SKM-1 treated with dmso at 0.1 percent for 144 hours (cell line): ENCODE results near the gene CARD6.
"Not testable (repeated sequence)": the region's sequence is repeated elsewhere in the genome, so short reads cannot be mapped to it uniquely, and the experiment has no call there.

Source experiments
- DNase-seq: peaks from one replicate; lab custom pipeline; 2025; ENCODE audit not compliant: unreplicated experiment; lab: John Stamatoyannopoulos, UW

Gene CARD6

DNA sequence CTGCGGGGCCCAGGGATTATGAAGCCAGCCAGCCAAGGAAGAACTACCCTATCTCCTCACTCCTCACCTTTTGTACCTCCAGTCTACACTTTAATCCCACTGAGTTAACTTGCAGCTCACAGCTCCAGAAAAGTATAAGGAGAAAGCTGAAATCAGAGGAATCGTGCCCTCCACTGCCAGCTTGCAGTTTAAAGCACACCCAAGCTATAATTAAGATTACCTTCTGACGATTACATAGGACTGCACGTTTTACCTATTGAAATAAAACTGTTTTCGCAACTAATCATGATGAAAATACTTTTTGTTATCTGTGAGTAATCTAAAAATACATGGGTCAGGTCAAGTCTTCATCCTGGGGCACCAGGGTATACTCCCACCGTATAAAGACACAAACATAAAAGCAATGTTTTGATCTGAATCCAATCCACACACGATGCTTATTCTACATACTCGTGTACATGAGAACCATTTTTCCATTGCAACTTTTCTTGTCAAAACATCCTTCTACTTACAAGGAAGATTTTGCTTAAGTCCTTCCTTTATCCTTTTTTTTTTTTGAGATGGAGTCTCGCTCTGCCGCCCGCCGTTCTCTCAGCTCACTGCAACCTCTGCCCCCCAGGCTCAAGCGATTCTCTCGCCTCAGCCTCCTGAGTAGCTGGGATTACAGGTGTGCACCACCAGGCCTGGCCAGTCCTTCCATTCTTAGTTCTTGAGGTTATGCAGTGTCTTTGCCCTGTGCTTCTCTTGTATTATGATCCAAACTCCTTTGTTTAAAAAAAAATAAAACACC, 13.8 kb upstream of the CARD6 start:
- DNase-seq: no peak

DNA sequence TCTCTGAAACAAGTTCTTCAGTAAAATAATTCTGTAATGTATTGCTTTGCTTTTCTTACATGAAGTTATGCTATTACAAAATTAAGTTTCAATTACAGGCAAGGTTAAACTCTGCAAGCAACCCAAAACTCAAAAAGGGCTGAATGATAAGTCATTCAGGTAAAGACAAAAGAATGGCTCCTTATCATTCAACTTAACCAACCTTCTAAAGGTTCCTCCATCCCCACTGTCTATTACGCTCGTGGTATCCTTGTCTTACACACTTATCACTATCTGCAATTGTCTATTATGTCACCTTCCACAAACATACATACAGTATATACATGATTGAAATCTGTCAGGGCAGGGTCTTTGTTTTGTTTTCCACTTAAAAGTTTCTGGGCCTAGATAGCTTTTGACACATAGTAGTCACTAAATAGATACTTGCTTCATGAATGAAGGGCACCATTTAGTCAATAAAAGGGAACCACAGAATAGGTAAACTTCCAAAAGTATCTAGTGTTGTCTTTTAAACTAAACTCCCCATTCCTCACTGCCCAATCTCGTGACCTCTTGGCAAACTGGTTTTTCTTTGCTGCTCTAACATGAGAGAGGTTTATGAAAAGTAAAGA, 13.0 kb upstream of the CARD6 start:
- no peak for DNase-seq

DNA sequence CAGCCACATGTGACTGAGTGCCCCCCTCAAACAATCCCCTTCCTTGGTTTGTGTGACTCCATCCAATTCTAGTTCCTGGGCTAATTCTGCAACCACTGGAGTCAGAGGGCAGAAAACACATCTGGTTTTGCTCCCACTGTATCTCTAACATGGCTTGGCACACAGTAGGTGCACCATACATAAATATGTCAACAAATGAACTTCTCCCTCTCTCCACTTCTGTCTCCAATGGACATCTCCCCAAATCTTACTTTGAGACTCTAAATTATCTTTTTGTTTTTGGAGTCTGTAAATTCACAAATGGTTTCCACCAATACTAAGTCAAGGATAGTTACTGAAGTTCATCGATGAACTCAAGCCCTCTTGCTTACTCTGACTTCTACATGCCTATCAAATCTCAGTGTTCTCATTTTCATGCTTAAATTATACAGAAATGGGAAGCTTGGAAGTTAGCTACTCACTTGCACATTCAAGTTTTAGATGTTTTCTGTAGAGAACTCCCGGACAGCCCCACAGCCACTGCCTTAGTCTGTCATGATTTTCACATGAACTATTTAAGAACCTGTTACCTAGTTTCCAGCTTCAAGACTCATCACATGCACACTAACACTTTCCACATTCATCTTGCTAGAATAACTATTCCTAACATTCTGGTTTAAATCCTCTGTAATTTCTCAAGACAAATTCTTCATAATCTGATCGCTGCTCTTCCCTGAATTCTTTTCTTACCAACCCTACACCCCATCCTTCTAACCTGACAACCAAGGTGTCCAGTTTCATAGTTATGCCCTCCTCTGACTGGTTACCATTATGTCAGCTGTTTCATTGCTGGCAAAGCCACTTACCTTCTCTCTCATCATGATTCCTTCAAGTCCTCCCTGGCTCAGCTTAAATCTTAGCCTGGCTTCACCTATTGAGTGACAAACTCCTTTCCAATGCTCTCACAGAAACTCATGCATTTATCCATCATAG, 12.2 kb upstream of the CARD6 start:
- DNase-seq: no peak

DNA sequence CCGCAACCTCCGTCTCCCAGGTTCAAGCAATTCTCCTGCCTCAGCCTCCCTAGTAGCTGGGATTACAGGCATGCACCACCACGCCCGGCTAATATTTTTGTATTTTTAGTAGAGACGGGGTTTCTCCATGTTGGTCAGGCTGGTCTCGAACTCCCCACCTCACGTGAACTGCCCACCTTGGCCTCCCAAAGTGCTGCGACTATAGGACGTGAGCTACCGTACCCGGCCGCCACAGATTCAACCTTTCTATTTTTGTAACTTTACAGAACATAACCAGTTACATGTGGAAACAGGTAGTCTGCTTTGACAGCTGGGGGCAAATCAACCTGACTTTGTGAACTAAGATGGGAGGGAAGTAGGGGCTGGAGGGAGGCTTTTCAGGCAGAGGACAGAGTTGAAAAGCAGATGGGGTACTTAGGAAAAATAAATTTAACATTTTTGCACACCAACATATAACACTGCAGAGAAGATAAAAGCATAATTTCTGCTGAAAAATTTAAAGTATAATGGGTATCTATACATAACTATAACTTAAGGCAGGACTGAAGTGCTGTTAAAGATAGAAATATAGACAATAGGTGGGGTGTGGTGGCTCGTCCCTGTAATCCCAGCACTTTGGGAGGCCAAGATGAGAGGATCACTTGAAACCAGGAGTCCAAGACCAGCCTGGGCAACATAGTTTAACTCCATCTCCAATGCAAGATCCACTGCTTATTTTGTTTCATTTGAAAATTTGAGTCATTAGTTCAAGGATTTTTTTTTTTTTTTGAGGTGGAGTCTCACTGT, 11.2 kb upstream of the CARD6 start:
- DNase-seq: no peak

DNA sequence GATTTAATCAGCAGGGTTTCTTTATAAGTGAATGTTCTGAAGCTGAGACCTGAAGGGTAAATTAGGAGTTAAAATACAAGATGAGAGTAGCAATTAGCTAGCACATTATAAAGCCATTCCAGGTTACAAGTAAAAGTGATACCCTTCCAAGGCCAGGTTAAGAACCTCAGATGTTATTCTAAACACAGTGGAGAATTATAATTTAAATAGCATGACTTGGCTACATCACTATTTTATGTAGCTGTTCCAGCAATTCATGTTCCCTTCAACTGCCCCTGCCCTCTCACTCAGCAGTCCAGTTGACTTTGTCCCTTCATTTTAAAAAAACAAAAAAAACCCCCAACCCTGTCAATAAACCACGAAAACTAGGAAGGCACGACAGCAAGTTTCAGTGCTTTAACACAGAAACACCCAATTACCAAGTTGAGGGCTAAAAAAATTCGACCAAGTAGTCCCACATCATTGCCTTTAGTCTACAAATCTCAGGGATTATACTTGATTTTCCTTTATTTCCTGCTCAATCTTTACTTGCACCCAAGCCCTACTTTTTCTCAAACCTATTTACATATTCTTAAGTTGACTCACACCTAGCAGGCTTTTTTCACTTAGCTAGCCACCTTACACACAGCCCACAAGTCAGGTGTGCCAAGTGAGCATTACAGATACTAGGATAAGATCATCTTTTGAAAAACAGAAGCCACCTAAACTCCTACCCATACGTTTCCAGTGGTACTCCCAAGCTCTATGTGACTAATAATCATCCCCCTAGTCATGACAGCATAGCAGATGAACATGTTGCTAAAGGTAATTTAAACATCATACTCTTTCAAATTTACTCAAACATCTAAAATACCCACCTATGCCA, 9.6 kb upstream of the CARD6 start:
- DNase-seq: no peak

DNA sequence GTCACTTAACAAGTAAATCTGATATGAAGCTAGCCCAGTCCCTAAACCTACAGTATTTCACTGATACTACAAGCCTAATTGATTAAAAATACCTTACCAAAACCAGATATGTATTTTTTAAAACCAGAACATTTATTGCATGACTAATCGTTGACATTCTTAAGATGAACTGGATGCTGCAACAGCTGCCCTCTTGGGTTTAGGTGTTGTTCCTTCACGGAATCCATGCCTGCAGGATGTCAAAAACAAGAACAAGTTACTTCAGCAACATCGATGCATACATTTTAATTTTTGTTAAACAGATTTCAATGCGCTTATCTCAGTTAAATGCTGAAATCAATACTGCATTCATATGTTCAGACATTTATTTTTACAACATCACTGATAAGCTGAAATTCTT, 8.8 kb upstream of the CARD6 start:
- no peak for DNase-seq

DNA sequence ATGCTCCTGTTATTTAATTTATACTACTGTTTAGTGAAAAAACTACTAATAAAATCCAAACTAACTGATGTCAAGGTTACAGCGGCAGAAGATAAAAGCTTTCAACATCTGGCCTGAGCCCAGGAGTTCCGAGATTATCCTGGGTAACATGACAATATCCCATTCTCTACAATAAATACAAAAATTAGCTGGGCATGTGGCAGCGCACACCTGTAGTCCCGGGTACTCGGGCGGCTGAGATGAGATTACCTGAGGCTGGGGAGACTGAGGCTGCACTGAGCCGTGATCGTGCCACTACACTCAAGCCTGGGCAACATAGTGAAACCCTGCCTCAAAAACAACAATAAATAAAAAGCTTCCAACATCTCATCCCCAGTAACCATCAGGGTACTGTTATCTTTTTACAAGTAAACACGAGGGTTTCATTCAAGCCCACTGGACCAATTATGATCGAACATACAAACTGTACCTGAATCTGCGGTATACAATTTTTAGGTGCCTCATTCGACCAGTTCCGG, 7.4 kb upstream of the CARD6 start:
- no peak for DNase-seq

DNA sequence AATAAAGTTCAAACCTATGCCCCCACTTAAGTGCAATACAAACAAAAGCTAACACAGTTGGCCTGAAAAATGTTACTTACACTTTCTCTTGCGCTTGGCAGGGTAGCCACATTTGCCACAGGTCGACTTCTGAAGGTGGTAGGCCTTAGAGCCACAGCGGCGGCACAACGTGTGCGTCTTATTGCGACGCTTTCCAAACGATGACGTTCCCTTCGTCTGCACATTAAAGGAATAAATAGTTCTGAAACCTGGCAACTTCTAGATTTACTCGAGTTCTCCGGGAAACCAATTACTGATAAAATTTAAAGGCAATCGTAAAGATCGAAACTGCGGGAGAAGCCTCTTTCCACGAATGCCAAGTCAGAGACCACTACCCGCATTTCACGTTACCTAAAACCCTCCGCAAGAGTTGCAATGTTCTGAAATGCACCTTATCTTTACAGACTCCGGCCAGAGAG, 6.7 kb upstream of the CARD6 start:
- DNase-seq: no peak

DNA sequence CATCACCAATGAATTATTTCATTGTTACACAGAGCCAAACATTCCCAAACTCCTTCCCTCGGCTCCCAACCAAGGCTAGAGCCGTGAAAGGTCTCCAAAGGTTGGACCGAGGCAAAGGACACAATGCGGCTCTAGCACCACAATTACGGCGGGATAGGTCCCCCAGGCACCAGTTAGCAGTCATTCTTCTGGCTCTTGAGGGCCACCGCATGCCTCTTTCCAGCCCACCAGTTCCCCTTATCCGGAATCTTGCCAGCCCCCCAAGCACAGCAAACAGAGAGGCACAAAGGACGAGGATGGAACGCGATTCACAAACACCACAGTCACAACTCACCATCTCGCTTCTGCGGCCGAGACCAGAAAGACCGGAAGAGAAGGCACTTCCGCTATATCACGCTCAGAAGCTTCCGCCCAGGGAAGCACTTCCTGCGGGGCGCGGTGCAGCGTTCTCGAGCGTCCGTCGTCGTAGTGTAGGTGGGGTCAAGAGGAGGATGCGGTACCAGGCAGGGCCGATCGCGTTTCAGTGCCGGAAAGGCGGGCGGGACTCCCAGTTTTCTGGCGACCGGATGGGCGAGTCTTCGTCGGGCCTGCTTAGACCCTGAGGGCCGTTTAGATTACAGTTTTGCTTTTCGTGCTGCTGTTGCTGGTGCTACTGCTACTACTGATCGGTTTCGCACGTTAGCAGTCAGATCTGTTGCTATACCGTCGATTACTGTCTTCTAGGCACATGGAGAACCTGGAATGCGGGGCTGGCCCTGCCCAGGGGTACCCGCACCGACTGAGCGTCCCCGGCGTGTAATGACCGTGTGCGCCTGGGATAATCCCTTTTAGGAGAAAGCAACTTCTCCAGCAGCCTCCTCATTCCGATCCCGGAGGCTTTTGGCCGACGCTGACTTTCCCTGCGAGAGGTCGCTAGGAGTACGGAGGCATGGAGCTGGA, 6.0 kb upstream of the CARD6 start, which contains the start of gene RPL37:
Gene RPL37 (minus strand): TSS at position 374 of the 939 bp plus-strand sequence. CDS start 37 bp downstream, at position 337.
- DNase-seq: peak; percentile 93

DNA sequence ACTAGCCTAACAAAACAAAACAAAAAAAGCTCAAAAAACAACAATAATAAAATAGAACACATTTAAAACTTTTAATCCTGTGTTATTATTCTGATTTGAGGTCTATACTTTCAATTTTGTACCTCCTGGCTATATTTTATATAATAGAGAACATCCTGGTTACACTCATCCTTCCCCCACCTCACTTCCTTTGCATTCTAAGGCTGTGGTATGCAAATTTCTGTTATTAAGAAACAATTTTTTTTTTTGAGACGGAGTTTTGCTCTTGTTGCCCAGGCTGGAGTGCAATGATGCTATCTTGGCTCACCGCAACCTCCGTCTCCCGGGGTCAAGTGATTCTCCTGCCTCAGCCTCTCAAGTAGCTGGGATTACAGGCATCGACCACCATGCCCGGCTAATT, 3.1 kb upstream of the CARD6 start:
- DNase-seq: no peak

DNA sequence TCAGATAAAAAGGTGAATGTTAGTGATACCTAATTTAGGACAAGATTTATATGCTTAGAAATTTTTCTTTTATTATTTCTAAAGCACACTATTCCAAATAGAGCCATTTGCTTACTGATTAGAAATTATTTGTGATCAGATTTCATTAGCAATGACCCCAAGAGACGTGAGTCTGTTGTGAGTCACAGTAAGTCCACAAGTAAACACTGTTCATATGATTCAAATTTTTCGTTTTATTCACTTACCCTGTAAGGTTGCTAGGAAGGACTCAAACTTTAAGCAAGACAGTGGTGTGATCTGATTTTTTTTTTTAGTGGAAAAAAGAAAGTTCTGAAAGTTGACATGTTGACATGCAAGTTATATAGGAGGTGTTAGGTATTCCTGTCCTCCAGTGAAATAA, 1.2 kb downstream of the CARD6 start:
- DNase-seq: no peak

DNA sequence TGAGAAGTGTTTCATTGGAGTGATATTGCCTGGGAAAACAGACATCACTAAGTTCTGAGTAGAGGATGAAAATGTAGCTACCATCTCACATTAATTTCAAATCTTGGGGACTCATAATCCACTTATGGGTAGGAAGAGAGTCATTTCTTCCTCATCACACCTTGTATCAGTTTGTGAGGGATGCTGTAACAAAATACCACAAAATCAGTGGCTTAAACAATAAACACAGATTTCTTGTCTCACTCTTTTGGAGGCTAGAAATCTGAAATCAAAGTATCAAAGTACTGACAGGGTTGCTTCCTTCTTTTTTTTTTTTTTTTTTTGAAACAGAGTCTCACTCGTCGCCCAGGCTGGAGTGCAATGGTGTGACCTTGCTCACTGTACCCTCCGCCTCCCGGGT, 3.4 kb downstream of the CARD6 start:
- no peak for DNase-seq

DNA sequence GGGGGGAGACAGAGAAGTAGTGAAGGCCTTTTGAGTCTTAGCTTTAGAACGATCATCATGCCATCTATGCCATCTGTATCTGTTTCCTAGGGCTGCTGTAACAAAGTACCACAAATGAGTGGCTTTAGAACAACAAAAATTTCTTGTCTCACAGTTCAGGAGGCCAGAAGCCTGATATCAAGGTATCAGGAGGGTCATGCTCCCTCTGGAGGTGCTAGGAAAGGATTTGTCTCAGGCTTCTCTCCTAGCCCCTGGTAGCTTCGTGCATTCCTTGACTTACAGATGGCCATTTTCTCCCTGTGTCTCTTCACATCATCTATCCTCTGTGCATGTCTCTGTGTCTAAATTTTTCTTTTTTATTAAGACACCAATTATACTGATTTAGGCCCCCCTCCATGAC, 5.2 kb downstream of the CARD6 start:
- DNase-seq: no peak

DNA sequence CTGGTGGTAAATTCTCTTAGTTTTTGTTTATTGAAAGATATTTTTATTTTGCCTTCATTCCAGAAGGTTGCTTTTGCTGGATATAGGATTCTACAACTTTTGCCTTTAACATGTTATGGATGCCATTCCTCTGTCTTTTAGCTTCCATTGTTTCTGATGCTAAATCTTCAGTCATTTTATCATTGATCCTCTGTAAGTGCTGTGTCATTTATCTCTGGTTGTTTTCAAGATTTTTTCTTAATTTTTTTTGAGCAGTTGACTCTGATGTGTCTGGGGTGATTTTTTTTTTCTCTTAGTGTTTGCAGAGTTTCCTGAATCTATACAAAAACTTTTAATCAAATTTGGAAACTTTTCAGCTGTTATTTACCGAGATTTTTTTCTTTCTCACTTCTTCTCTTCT, 6.4 kb downstream of the CARD6 start:
- DNase-seq: no peak

DNA sequence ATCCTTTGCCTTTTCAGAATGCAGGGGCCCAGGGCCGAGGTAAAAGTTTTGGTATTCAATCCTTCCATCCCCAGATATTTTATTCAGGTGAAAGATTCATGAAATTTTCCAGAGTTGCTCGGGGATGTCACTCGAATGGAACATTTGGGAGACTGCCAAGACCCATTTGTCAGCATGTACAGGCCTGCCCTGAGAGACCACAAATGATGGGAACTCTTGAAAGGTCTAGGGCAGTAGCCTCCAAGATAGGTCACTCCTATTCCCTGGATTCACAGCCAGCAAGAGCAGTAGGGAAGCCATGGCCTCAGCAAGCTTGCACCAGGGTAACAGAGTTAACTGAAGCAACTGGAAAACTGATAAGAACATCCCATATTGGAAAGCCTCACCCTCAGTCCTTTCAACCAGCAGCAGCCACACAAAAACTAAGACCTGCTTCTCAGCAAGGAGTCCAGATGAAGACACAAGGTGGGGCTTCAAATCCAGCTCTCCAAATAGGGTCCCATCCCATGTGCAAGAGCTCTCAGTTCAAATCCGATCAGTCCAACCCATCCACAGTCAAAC, 12.5 kb downstream of the CARD6 start:
- no peak for DNase-seq

DNA sequence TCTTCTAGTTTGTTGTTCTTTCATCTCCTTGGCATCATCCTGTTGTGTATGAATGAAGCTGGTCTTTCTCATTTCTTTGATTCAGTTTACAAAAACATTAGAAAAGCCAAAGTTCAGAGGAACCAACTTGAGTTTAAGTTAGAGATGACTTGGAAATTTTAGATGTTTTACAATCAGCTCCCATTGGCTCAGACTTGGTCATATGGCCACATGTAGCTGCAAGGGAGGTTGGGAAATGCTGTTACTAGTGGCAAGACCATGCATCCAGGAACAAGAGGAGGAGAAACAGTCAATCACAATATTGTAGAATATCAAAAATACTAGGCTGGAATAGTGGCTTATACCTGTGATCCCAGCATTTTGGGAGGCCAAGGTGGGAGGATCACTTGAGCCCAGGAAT, 19.5 kb downstream of the CARD6 start:
- no peak for DNase-seq

DNA sequence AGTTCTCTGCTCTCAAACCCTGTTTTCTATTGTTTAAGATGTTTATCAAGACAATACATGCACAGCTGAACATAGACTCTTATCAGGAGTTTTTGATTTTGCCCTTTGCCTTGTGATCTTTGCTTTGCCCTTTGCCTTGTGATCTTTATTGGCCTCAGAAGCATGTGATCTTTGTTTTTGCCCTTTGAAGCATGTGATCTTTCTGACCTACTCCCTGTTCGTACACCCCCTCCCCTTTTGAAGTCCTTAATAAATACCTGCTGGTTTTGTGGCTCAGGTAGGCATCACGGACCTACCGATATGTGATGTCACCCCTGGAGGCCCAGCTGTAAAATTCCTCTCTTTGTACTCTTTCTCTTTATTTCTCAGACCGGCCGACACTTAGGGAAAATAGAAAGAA, 23.8 kb downstream of the CARD6 start:
- not testable (repeated sequence) for DNase-seq

DNA sequence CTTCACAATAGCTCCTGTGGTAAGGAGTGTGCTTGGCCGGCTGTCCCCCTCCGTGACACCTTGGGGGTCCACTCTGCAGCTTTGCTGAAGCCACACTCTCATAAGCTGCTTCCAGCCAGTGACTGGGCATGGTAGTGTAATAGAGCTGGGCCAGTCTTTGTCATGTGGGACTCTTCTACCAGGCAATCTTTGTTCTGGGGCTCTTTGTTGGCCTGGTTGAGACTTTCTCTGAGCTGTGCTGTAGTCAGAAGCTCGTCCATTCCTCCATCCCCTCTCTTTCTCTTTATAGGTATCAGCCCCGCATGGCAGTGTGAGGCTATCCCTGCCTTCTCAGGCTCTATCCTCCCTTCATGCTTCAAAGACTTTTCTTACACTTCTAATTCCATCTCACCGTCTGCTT, 25.7 kb downstream of the CARD6 start:
- no peak for DNase-seq
